Liver (tissue), 9 donors: ENCODE data around the gene SPEG. TPM values are rescaled to one million over a fixed set of nuclear protein-coding genes. Genes with fewer than 3 reads are reported as not detected.

Experiments
- DNase-seq: peaks from one replicate; pipeline ENCODE4 v3.0.0-alpha.2; 2017; ENCODE audit warnings: low spot score
- H3K27ac ChIP-seq, 2 donors: one replicate each; pipeline ENCODE4 v1.7.0; 2013; ENCODE audit warnings: inconsistent platforms in 2 of 2, low read length in 2 of 2, control low read depth in 1 of 2, low read depth in 1 of 2, mild to moderate bottlenecking in 1 of 2
- H3K27me3 ChIP-seq, 4 donors: one replicate each; pipeline versions ENCODE4 v1.6.1 to v1.7.0; 2013; ENCODE audit warnings: low read length in 3 of 4, inconsistent platforms in 1 of 4, mild to moderate bottlenecking in 1 of 4, moderate library complexity in 1 of 4; ENCODE audit not compliant: control insufficient read depth in 4 of 4, insufficient read depth in 4 of 4
- H3K36me3 ChIP-seq, 4 donors: one replicate each; pipeline versions ENCODE4 v1.6.1 to v1.7.0; 2013; ENCODE audit warnings: low read length in 3 of 4, mild to moderate bottlenecking in 3 of 4, low read depth in 1 of 4, moderate library complexity in 1 of 4; ENCODE audit not compliant: control insufficient read depth in 4 of 4, insufficient read depth in 3 of 4
- H3K4me1 ChIP-seq, 4 donors: one replicate each; pipeline versions ENCODE4 v1.6.1 to v1.7.0; 2013; ENCODE audit warnings: low read length in 3 of 4, mild to moderate bottlenecking in 3 of 4, moderate library complexity in 1 of 4; ENCODE audit not compliant: control insufficient read depth in 4 of 4, insufficient read depth in 4 of 4
- H3K4me3 ChIP-seq, 3 donors: one replicate each; pipeline versions ENCODE4 v1.6.1 to v1.7.0; 2013; ENCODE audit warnings: low read length in 3 of 3, control low read depth in 1 of 3, low read depth in 1 of 3, mild to moderate bottlenecking in 1 of 3
- H3K9ac ChIP-seq, 2 donors: one replicate each; pipeline ENCODE4 v1.7.0; 2013; ENCODE audit warnings: low read length in 2 of 2, mild to moderate bottlenecking in 2 of 2, moderate library complexity in 2 of 2, control low read depth in 1 of 2, low read depth in 1 of 2
- H3K9me3 ChIP-seq, 4 donors: one replicate each; pipeline versions ENCODE4 v1.6.1 to v1.7.0; 2013; ENCODE audit warnings: low read length in 3 of 4; ENCODE audit not compliant: control insufficient read depth in 4 of 4
- ATF3 ChIP-seq: IDR thresholded peaks from 2 replicates; pipeline ENCODE4 v1.6.1; 2016; ENCODE audit warnings: antibody characterized with exemption
- CTCF ChIP-seq: fragments of 150-350 bp; IDR thresholded peaks from 2 replicates; pipeline ENCODE4 v1.5.1; 2017; ENCODE audit warnings: improper control_type of control experiment, low read depth, low read length; ENCODE audit not compliant: missing input control
- EGR1 ChIP-seq, 2 donors: IDR thresholded peaks; 2 replicates each; pipeline ENCODE4 v1.6.1; 2016 to 2018; ENCODE audit warnings: antibody characterized with exemption in 2 of 2, low read depth in 2 of 2
- FOXA1 ChIP-seq: IDR thresholded peaks from 2 replicates; pipeline ENCODE4 v1.6.1; 2016; ENCODE audit warnings: antibody characterized with exemption
- FOXA2 ChIP-seq: IDR thresholded peaks from 2 replicates; pipeline ENCODE4 v1.6.1; 2016; ENCODE audit warnings: antibody characterized with exemption
- GABPA ChIP-seq, 2 donors: IDR thresholded peaks in 1 of 2; conservative IDR thresholded peaks in 1 of 2; 2 replicates each; pipeline ENCODE4 v1.6.1; 2016; ENCODE audit warnings: antibody characterized with exemption in 2 of 2, mild to moderate bottlenecking in 1 of 2, moderate library complexity in 1 of 2
- HNF4A ChIP-seq, 2 donors: conservative IDR thresholded peaks; 2 replicates each; pipeline ENCODE4 v1.6.1; 2016; ENCODE audit warnings: antibody characterized with exemption in 2 of 2, mild to moderate bottlenecking in 2 of 2
- HNF4G ChIP-seq: IDR thresholded peaks from 2 replicates; pipeline ENCODE4 v1.6.1; 2016; ENCODE audit warnings: antibody characterized with exemption
- JUND ChIP-seq, 2 donors: IDR thresholded peaks; 2 replicates each; pipeline ENCODE4 v1.6.1; 2016; ENCODE audit warnings: antibody characterized with exemption in 2 of 2
- MAX ChIP-seq: IDR thresholded peaks from 2 replicates; pipeline ENCODE4 v1.6.1; 2016; ENCODE audit warnings: antibody characterized with exemption
- NR2F2 ChIP-seq: IDR thresholded peaks from 2 replicates; pipeline ENCODE4 v1.6.1; 2016; ENCODE audit warnings: antibody characterized with exemption
- RAD21 ChIP-seq, 2 donors: IDR thresholded peaks; 2 replicates each; pipeline ENCODE4 v1.6.1; 2016; ENCODE audit warnings: antibody characterized with exemption in 2 of 2, mild to moderate bottlenecking in 2 of 2
- REST ChIP-seq: IDR thresholded peaks from 2 replicates; pipeline ENCODE4 v1.6.1; 2016; ENCODE audit warnings: antibody characterized with exemption, mild to moderate bottlenecking
- RXRA ChIP-seq, 2 donors: IDR thresholded peaks; 2 replicates each; pipeline ENCODE4 v1.6.1; 2017 to 2018; ENCODE audit warnings: antibody characterized with exemption in 2 of 2, mild to moderate bottlenecking in 1 of 2
- SP1 ChIP-seq: IDR thresholded peaks from 2 replicates; pipeline ENCODE4 v1.6.1; 2018; ENCODE audit warnings: antibody characterized with exemption, mild to moderate bottlenecking
- TAF1 ChIP-seq: conservative IDR thresholded peaks from 2 replicates; pipeline ENCODE4 v1.6.1; 2016; ENCODE audit warnings: antibody characterized with exemption, mild to moderate bottlenecking
- YY1 ChIP-seq: IDR thresholded peaks from 2 replicates; pipeline ENCODE4 v1.6.1; 2016; ENCODE audit warnings: antibody characterized with exemption, mild to moderate bottlenecking
- ZBTB33 ChIP-seq: IDR thresholded peaks from 2 replicates; pipeline ENCODE4 v1.6.1; 2016; ENCODE audit warnings: antibody characterized with exemption
- WGBS: extraction: QIAGEN DNeasy Blood & Tissue Kit; methylation state at CpG from one replicate; pipeline ENCODE4 v1.1.7; 2013; 5-methylcytosine and 5-hydroxymethylcytosine counted together
- polyA plus RNA-seq, 2 donors: library from polyadenylated mRNA; stranded (reverse) in 1 of 2; unstranded in 1 of 2; fragments of 200-250 nt in 1 of 2; fragments of >200 nt in 1 of 2; fragmentation: Nextera tagmentation in 1 of 2; extraction: Ambion mirVana in 1 of 2; gene quantifications; one replicate each; pipeline versions ENCODE4 v1.2.1 to v1.2.3, GENCODE V29; 2013 to 2015
- total RNA-seq, 2 donors: library from RNA; depleted of rRNA; stranded (reverse); fragments of >200 nt; gene quantifications; one replicate each; pipeline ENCODE4 v1.2.3, GENCODE V29; 2014
- donor health status: healthy.
- donor health status: healthy.
- donor health status: healthy.
- donor health status: healthy.
- donor health status: healthy.

SPEG gene
- total and polyA plus RNA-seq, 4 donors = 0.51 to 0.96 (median 0.66) TPM

- no peak for TF ChIP-seq ZBTB33
Measured at GRCh38 chr2:219403861-219404260, 30.8 kb upstream of the SPEG start (continued).

- H3K9me3 ChIP-seq = no peaks in the 10 kb centered on the region
- 83% methylated on average over 10 of the region's 10 CpGs for WGBS
- H3K36me3 ChIP-seq = no peaks in the 10 kb centered on the region
- TF ChIP-seq RXRA (IDR thresholded peaks at IDR 0.05) = no peak
- TF ChIP-seq ZBTB33 = no peak
- TF ChIP-seq EGR1 (IDR thresholded peaks at IDR 0.05; ENCODE audit: low read depth in 2 of 2) = no peak
- TF ChIP-seq ATF3 = no peak
- TF ChIP-seq HNF4G = no peak
- no peak for TF ChIP-seq TAF1
- TF ChIP-seq SP1 = no peak
- no peak for TF ChIP-seq FOXA1
- no peak for TF ChIP-seq RAD21 (IDR thresholded peaks at IDR 0.05)
- no peak for TF ChIP-seq FOXA2
- no peak for TF ChIP-seq REST
- TF ChIP-seq NR2F2 = no peak
- no peak for TF ChIP-seq YY1
- TF ChIP-seq MAX = no peak
- no peak for TF ChIP-seq GABPA (IDR thresholded peaks at IDR 0.05 in 1 of 2, conservative IDR thresholded peaks at IDR 0.05 in 1 of 2)
- TF ChIP-seq JUND (IDR thresholded peaks at IDR 0.05) = no peak
- no peak for TF ChIP-seq HNF4A (conservative IDR thresholded peaks at IDR 0.05)
- no peak for TF ChIP-seq CTCF
- H3K4me1 ChIP-seq = peaks cover 0 to 3% (median 2%) of the 10 kb centered on the region in 4 donors
- no peak overlapping the region for H3K27ac ChIP-seq
- no peak overlapping the region for H3K4me3 ChIP-seq
- no peak for DNase-seq
- H3K27me3 ChIP-seq = no peaks in the 10 kb centered on the region
- no peak overlapping the region for H3K9ac ChIP-seq
Measured at GRCh38 chr2:219404291-219404910, 30.2 kb upstream of the SPEG start.
